Measurements from ENCODE around the gene PRR35.
A peak's percentile ranks its signal among the peaks of the same experiment; 100 is the strongest.

The PRR35 gene

GRCh38 chr16:527015-527903 is 32.9 kb upstream of the PRR35 start, which contains the start of gene CAPN15:
Gene CAPN15, plus strand, starts transcription at chr16:527712. Its CDS starts 19,127 bp downstream, at chr16:546839.
- peak within 1 kb of the TSS; percentile 62 for H3K4me3 ChIP-seq (ENCODE audit: severe bottlenecking)
- H3K9me3 ChIP-seq (ENCODE audit: severe bottlenecking) = no peaks in the 10 kb centered on the region
- TF ChIP-seq CTCF (IDR thresholded peaks at IDR 0.05; ENCODE audit: poor library complexity, severe bottlenecking) = no peak
- DNase-seq (ENCODE audit: low spot score) = no peak
- H3K27me3 ChIP-seq (ENCODE audit: insufficient read depth, poor library complexity, severe bottlenecking) = no peaks in the 10 kb centered on the region
- H3K4me1 ChIP-seq (ENCODE audit: insufficient read depth, poor library complexity, severe bottlenecking) = peaks cover 13% of the 10 kb centered on the region
- ATAC-seq (ENCODE audit: low read depth) = peak; percentile 60
- H3K27ac ChIP-seq (ENCODE audit: poor library complexity, severe bottlenecking) = peak within 1 kb of the TSS; percentile 91
- peaks cover 9% of the 10 kb centered on the region for H3K36me3 ChIP-seq (ENCODE audit: low read depth)

DNA sequence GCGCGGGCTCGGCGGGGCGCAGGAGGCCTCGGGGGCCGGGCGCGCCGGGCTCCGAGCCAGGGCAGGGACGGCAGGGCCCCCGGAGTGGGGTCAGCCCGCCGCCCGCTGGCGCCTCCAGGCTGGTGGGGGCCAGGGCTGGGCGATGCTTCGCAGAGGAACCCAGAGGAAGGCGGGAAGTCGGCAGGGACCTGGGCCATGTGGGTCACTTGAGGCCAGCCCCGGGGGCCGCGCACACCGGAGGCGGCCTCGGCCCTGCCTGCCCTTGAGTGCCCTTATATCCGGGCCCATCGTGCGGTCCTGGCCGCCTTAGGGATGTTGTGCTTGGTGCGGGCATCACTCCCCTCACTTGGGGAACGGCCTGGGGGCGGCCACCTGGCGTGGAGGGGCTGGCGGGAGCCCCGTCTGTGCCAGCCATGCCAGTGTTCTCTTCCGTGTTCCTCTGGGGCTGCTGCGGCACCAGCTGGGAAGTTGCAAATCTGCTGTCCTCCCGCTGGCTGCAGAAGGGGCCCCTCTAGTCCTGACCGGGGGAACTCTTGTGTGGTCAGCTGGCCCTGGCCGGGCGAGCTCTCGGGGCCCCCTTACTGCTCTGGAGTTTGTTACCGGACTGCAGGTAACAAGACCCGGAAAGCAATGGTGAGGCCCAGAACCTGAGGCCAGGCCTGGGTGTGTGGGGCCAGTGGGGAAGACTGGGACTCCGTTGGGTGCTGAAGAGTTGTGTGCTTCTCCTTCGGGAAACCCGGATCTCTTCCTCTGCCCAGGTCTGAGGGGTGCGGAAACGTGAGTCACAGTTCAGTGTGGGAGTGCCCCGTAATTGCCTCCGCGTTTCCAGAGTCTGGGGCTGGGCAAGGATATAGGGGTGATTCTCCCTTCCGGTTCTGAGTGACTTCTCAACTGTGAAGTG is 31.8 kb upstream of the PRR35 start:
- Histone ChIP-seq H3K4me3 (ENCODE audit: severe bottlenecking) (peak overlapping the region; percentile 62), H3K27me3 (ENCODE audit: insufficient read depth, poor library complexity, severe bottlenecking) (no peaks in the 10 kb centered on the region), H3K27ac (ENCODE audit: poor library complexity, severe bottlenecking) (peak overlapping the region; percentile 91), H3K36me3 (ENCODE audit: low read depth) (peaks cover 9% of the 10 kb centered on the region), H3K4me1 (ENCODE audit: insufficient read depth, poor library complexity, severe bottlenecking) (peaks cover 13% of the 10 kb centered on the region), H3K9me3 (ENCODE audit: severe bottlenecking) (no peaks in the 10 kb centered on the region)
- DNase-seq (ENCODE audit: low spot score) = no peak
- ATAC-seq (ENCODE audit: low read depth) = peak; percentile 51
- no peak for TF ChIP-seq CTCF (IDR thresholded peaks at IDR 0.05; ENCODE audit: poor library complexity, severe bottlenecking)

GRCh38 chr16:529012-529575 is 31.1 kb upstream of the PRR35 start:
- DNase-seq (ENCODE audit: low spot score) (no peak), ATAC-seq (ENCODE audit: low read depth) (no peak)
- Histone ChIP-seq H3K4me1 (ENCODE audit: insufficient read depth, poor library complexity, severe bottlenecking) (peaks cover 13% of the 10 kb centered on the region), H3K4me3 (ENCODE audit: severe bottlenecking) (peak overlapping the region; percentile 62), H3K36me3 (ENCODE audit: low read depth) (peaks cover 9% of the 10 kb centered on the region), H3K9me3 (ENCODE audit: severe bottlenecking) (no peaks in the 10 kb centered on the region), H3K27ac (ENCODE audit: poor library complexity, severe bottlenecking) (peak overlapping the region; percentile 91), H3K27me3 (ENCODE audit: insufficient read depth, poor library complexity, severe bottlenecking) (no peaks in the 10 kb centered on the region)
- TF ChIP-seq CTCF (IDR thresholded peaks at IDR 0.05; ENCODE audit: poor library complexity, severe bottlenecking) = no peak

DNA sequence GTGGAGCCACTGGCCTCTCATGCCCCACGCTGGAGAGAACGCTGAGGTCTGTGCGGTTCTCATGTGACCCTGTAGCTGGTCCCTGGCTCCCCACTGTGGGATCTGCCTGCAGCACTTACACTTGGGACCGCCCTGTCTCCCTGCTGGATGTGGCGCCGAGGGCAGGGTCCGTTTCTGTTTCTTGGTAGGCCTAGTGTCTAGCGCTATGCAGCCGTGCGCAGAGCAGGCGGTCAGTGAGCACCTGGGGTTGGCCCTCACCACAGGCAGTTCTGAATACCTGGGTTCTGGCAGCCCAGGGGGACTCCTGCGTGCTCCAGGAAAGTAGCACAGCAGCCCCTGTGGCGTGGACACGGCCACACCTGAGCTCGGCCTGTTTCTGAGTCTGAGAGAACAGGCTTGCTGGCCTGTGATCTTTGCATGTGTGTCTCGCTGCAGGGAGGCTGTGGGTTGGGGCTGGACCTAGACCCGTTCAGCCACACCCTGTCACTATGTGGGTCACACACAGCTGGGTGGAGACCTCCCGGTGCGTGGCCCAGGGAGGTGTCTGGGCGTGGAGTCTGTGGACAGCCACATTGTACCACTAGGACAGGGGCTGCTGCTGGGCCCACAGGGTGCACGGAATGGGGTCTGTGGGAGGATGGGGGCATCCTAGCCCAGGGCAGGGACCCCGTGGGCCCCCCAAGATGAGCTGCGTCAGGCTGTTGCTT is 29.9 kb upstream of the PRR35 start:
- H3K4me3 ChIP-seq (ENCODE audit: severe bottlenecking) = no peak overlapping the region
- no peak for ATAC-seq (ENCODE audit: low read depth)
- peaks cover 11% of the 10 kb centered on the region for H3K4me1 ChIP-seq (ENCODE audit: insufficient read depth, poor library complexity, severe bottlenecking)

More for the DNA sequence above, 29.9 kb upstream of the PRR35 start:
- DNase-seq (ENCODE audit: low spot score) = no peak
- TF ChIP-seq CTCF (IDR thresholded peaks at IDR 0.05; ENCODE audit: poor library complexity, severe bottlenecking) = no peak
- Histone ChIP-seq H3K27me3 (ENCODE audit: insufficient read depth, poor library complexity, severe bottlenecking) (no peaks in the 10 kb centered on the region), H3K36me3 (ENCODE audit: low read depth) (peaks cover 9% of the 10 kb centered on the region), H3K9me3 (ENCODE audit: severe bottlenecking) (no peaks in the 10 kb centered on the region), H3K27ac (ENCODE audit: poor library complexity, severe bottlenecking) (no peak overlapping the region)
